HepG2 (cell line): ENCODE results near the gene HEXD. TPM values are rescaled to one million over a fixed set of nuclear protein-coding genes. Genes with fewer than 3 reads are reported as not detected.

ENCODE experiments used
- ESRRA ChIP-seq: sonication (generic); formaldehyde crosslinking; IDR thresholded peaks from 2 replicates; pipeline ENCODE4 v1.5.1; 2020; ENCODE audit warnings: mild to moderate bottlenecking, low read depth, missing genetic modification reagents
- FLYWCH1 ChIP-seq: sonication (generic); formaldehyde crosslinking; IDR thresholded peaks from 2 replicates; pipeline ENCODE4 v1.8.1; 2023; ENCODE audit warnings: mild to moderate bottlenecking, missing genetic modification reagents
- NCOR1 ChIP-seq: fragments of 200-600 bp; sonication (generic); IDR thresholded peaks from 2 replicates; pipeline ENCODE4 v1.7.0; 2017; ENCODE audit warnings: antibody characterized with exemption, low read length, borderline replicate concordance
- NFE2 ChIP-seq: sonication (generic); formaldehyde crosslinking; IDR thresholded peaks from 2 replicates; pipeline ENCODE4 v1.4.0; 2020; ENCODE audit warnings: missing genetic modification reagents
- RAD21 ChIP-seq: fragments of 450-650 bp; formaldehyde crosslinking; IDR thresholded peaks from 2 replicates; pipeline ENCODE4 v1.5.0; 2020; ENCODE audit warnings: mild to moderate bottlenecking
- SALL1 ChIP-seq: sonication (generic); formaldehyde crosslinking; IDR thresholded peaks from 2 replicates; pipeline ENCODE4 v1.8.0; 2022; ENCODE audit warnings: mild to moderate bottlenecking, missing genetic modification reagents
- SIN3B ChIP-seq: fragments of 150-350 bp; IDR thresholded peaks from 2 replicates; pipeline ENCODE4 v1.6.1; 2014; ENCODE audit warnings: low read length
- SYNCRIP ChIP-seq: fragments of 200-400 bp; formaldehyde crosslinking; IDR thresholded peaks from 2 replicates; pipeline ENCODE4 v1.6.1; 2018; ENCODE audit warnings: mild to moderate bottlenecking, low read depth, low read length; ENCODE audit not compliant: insufficient read depth
- TEAD2 ChIP-seq: sonication (generic); formaldehyde crosslinking; IDR thresholded peaks from 2 replicates; pipeline ENCODE4 v1.9.0; 2021; ENCODE audit warnings: missing genetic modification reagents
- ZBTB21 ChIP-seq: sonication (generic); formaldehyde crosslinking; IDR thresholded peaks from 2 replicates; pipeline ENCODE4 v1.4.0; 2020; ENCODE audit warnings: missing genetic modification reagents
- ZFP90 ChIP-seq: sonication (generic); formaldehyde crosslinking; IDR thresholded peaks from 2 replicates; pipeline ENCODE4 v1.8.0; 2022; ENCODE audit warnings: missing genetic modification reagents, mild to moderate bottlenecking, inconsistent platforms, borderline replicate concordance
- ZKSCAN1 ChIP-seq: fragments of 150-350 bp; IDR thresholded peaks from 2 replicates; pipeline ENCODE4 v1.6.1; 2014; ENCODE audit warnings: low read length
- ZNF136 ChIP-seq: sonication (generic); formaldehyde crosslinking; IDR thresholded peaks from 2 replicates; pipeline ENCODE4 v1.8.1; 2022; ENCODE audit warnings: low read depth, mild to moderate bottlenecking, moderate library complexity, missing genetic modification reagents
- ZNF143 ChIP-seq: sonication (generic); formaldehyde crosslinking; IDR thresholded peaks from 2 replicates; pipeline ENCODE4 v1.4.0; 2020; ENCODE audit warnings: missing genetic modification reagents
- ZNF326 ChIP-seq: sonication (generic); formaldehyde crosslinking; IDR thresholded peaks from 2 replicates; pipeline ENCODE4 v1.4.0; 2020; ENCODE audit warnings: missing genetic modification reagents, borderline replicate concordance
- polyA plus RNA-seq, 8 experiments: library from polyadenylated mRNA; depleted of rRNA in 3 of 8; stranded (reverse) in 7 of 8; unstranded in 1 of 8; fragments of >200 nt; fragmentation: Illumina TruSeq in 4 of 8; extraction: Trizol in 4 of 8; gene quantifications; 2 replicates each; pipeline versions ENCODE4 v1.2.1 to v1.2.3, GENCODE V29; 2011 to 2016; ENCODE audit warnings: low read depth in 4 of 8, missing spikeins in 1 of 8, mixed read lengths in 1 of 8; ENCODE audit not compliant: insufficient read depth in 1 of 8
- total RNA-seq, 5 experiments: library from RNA; depleted of rRNA; stranded (reverse); fragments of >200 nt; fragmentation: Illumina TruSeq; extraction: Trizol; gene quantifications; 2 replicates each; pipeline ENCODE4 v1.2.3, GENCODE V29; 2016; ENCODE audit warnings: low read depth in 1 of 5
- TF ChIP-seq, protein P1 (sequence below): sonication (generic); formaldehyde crosslinking; IDR thresholded peaks from 2 replicates; pipeline ENCODE4 v1.4.0; 2020; ENCODE audit warnings: missing genetic modification reagents, borderline replicate concordance
- TF ChIP-seq, protein P2 (sequence below): sonication (generic); formaldehyde crosslinking; IDR thresholded peaks from 2 replicates; pipeline ENCODE4 v1.4.0; 2020; ENCODE audit warnings: mild to moderate bottlenecking, missing genetic modification reagents
- TF ChIP-seq, protein P3 (sequence below): sonication (generic); formaldehyde crosslinking; IDR thresholded peaks from 2 replicates; pipeline ENCODE4 v1.8.1; 2023; ENCODE audit warnings: mild to moderate bottlenecking, missing genetic modification reagents, borderline replicate concordance
- TF ChIP-seq, protein P4 (sequence below): sonication (generic); formaldehyde crosslinking; IDR thresholded peaks from 2 replicates; pipeline ENCODE4 v1.9.0; 2022; ENCODE audit warnings: missing genetic modification reagents, mild to moderate bottlenecking, borderline replicate concordance
- TF ChIP-seq, protein P5 (sequence below): sonication (generic); formaldehyde crosslinking; conservative IDR thresholded peaks from 2 replicates; pipeline ENCODE4 v1.5.0; 2020; ENCODE audit warnings: missing genetic modification reagents
- TF ChIP-seq, protein P6 (sequence below), 2 experiments: fragments of 450-650 bp in 1 of 2; sonication (generic) in 1 of 2; formaldehyde crosslinking; IDR thresholded peaks; 2 replicates each; pipeline versions ENCODE4 v1.5.0 to v1.8.0; 2020 to 2022; ENCODE audit warnings: mild to moderate bottlenecking in 1 of 2, missing genetic modification reagents in 1 of 2

The HEXD gene
- total and polyA plus RNA-seq, 2 of the 13 experiments (the other 11 are each of a cell fraction or from before 2014, with no cell fraction given), result 22.3 to 41.8 TPM

DNA sequence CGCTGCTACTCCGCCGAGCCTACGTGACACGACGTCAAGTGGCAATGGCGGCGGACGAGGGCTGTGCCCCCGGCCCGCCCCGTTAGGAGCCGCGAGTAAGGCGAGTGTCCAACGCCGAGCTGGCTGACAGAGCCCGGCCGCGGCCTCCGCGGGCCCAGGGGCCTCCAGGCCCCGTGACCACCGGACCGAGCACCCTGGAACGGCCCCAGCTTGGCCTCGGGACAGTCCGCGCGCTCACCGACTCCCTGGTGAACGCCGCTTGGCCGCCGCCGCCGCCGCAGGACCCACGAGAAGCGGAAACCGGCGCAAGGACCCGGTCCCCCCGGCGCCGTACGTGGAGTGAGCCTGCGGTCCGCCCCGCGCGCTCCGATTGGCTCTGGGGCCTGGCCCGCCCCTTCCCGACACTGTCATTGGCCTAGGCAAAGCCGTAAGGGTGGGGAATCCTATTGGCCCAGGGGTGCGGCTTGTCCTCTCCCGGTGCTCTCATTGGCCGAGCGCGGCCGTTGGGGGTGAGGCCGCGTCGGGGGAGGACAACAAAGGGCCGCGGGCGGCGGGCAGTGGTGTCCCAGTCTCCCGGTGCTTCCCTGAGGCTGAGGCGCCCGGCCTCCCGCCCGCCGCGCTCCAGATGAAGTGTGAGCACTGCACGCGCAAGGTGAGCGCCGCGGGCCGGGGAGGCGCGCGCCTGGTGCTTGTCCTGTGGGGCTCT is 40.2 kb downstream of the HEXD start, which contains the start of gene NARF (continued):
- TF ChIP-seq FLYWCH1 (CRISPR knock-in tag) (no peak), ZFP90 (CRISPR knock-in tag) (no peak; the same call in 1 of the 2 replicates), RAD21 (CRISPR knock-in tag) (peak; percentile 84), SALL1 (CRISPR knock-in tag) (peak; percentile 88), NFE2 (CRISPR knock-in tag) (no peak), NCOR1 (peak; percentile 35; the same call in 1 of the 2 replicates), TEAD2 (CRISPR knock-in tag) (no peak), ZKSCAN1 (no peak), ESRRA (peak; percentile 90), ZNF143 (CRISPR knock-in tag) (peak; percentile 23; the same call in 1 of the 2 replicates), ZNF136 (peak; percentile 91), ZBTB21 (CRISPR knock-in tag) (no peak), SYNCRIP (no peak), ZNF326 (CRISPR knock-in tag) (no peak), SIN3B (no peak)
- TF ChIP-seq, protein P1, sequence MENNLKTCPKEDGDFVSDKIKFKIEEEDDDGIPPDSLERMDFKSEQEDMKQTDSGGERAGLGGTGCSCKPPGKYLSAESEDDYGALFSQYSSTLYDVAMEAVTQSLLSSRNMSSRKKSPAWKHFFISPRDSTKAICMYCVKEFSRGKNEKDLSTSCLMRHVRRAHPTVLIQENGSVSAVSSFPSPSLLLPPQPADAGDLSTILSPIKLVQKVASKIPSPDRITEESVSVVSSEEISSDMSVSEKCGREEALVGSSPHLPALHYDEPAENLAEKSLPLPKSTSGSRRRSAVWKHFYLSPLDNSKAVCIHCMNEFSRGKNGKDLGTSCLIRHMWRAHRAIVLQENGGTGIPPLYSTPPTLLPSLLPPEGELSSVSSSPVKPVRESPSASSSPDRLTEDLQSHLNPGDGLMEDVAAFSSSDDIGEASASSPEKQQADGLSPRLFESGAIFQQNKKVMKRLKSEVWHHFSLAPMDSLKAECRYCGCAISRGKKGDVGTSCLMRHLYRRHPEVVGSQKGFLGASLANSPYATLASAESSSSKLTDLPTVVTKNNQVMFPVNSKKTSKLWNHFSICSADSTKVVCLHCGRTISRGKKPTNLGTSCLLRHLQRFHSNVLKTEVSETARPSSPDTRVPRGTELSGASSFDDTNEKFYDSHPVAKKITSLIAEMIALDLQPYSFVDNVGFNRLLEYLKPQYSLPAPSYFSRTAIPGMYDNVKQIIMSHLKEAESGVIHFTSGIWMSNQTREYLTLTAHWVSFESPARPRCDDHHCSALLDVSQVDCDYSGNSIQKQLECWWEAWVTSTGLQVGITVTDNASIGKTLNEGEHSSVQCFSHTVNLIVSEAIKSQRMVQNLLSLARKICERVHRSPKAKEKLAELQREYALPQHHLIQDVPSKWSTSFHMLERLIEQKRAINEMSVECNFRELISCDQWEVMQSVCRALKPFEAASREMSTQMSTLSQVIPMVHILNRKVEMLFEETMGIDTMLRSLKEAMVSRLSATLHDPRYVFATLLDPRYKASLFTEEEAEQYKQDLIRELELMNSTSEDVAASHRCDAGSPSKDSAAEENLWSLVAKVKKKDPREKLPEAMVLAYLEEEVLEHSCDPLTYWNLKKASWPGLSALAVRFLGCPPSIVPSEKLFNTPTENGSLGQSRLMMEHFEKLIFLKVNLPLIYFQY, result peak; percentile 73; the same call in 1 of the 2 replicates
- TF ChIP-seq, protein P2, sequence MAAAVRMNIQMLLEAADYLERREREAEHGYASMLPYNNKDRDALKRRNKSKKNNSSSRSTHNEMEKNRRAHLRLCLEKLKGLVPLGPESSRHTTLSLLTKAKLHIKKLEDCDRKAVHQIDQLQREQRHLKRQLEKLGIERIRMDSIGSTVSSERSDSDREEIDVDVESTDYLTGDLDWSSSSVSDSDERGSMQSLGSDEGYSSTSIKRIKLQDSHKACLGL (CRISPR knock-in tag), result peak; percentile 88
- TF ChIP-seq, protein P3, sequence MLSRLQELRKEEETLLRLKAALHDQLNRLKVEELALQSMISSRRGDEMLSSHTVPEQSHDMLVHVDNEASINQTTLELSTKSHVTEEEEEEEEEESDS (CRISPR knock-in tag), result no peak; the same call in 1 of the 2 replicates
- TF ChIP-seq, protein P4, sequence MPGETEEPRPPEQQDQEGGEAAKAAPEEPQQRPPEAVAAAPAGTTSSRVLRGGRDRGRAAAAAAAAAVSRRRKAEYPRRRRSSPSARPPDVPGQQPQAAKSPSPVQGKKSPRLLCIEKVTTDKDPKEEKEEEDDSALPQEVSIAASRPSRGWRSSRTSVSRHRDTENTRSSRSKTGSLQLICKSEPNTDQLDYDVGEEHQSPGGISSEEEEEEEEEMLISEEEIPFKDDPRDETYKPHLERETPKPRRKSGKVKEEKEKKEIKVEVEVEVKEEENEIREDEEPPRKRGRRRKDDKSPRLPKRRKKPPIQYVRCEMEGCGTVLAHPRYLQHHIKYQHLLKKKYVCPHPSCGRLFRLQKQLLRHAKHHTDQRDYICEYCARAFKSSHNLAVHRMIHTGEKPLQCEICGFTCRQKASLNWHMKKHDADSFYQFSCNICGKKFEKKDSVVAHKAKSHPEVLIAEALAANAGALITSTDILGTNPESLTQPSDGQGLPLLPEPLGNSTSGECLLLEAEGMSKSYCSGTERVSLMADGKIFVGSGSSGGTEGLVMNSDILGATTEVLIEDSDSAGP, result peak; percentile 94; the same call in 1 of the 2 replicates
- TF ChIP-seq, protein P5, sequence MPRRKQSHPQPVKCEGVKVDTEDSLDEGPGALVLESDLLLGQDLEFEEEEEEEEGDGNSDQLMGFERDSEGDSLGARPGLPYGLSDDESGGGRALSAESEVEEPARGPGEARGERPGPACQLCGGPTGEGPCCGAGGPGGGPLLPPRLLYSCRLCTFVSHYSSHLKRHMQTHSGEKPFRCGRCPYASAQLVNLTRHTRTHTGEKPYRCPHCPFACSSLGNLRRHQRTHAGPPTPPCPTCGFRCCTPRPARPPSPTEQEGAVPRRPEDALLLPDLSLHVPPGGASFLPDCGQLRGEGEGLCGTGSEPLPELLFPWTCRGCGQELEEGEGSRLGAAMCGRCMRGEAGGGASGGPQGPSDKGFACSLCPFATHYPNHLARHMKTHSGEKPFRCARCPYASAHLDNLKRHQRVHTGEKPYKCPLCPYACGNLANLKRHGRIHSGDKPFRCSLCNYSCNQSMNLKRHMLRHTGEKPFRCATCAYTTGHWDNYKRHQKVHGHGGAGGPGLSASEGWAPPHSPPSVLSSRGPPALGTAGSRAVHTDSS (CRISPR knock-in tag), result 0 out of 2 replicates have a peak, but pooled peaks have one; percentile 93
- TF ChIP-seq, protein P6, sequence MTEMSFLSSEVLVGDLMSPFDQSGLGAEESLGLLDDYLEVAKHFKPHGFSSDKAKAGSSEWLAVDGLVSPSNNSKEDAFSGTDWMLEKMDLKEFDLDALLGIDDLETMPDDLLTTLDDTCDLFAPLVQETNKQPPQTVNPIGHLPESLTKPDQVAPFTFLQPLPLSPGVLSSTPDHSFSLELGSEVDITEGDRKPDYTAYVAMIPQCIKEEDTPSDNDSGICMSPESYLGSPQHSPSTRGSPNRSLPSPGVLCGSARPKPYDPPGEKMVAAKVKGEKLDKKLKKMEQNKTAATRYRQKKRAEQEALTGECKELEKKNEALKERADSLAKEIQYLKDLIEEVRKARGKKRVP (CRISPR knock-in tag; IDR thresholded peaks at IDR 0.05), result peak in 1 of 2 experiments; percentile 47; a peak in 2 of 4 replicates
